Tibial artery (tissue), 4 donors: ENCODE measurements around the gene LTBP2.

Experiments used
- DNase-seq, 2 donors: peaks; one replicate each; pipeline ENCODE4 v3.0.0-alpha.2; 2019
- H3K27ac ChIP-seq, 2 donors: fragments of 200-600 bp; sonication (generic) in 1 of 2; 1 replicate in 1 of 2; 2 replicates in 1 of 2; pipeline ENCODE4 v1.5.1; 2018 to 2019; ENCODE audit warnings: mild to moderate bottlenecking in 1 of 2
- H3K27me3 ChIP-seq, 2 donors: fragments of 200-600 bp; sonication (generic) in 1 of 2; one replicate each; pipeline versions ENCODE4 v1.5.1 to v1.6.0; 2016 to 2019
- H3K36me3 ChIP-seq, 3 donors: fragments of 200-600 bp; sonication (generic) in 2 of 3; one replicate each; pipeline ENCODE4 v1.5.1; 2016 to 2019; ENCODE audit warnings: mild to moderate bottlenecking in 2 of 3
- H3K4me1 ChIP-seq, 4 donors: fragments of 200-600 bp; sonication (generic) in 2 of 4; 1 replicate in 3 of 4; 2 replicates in 1 of 4; pipeline ENCODE4 v1.5.1; 2016 to 2019
- H3K4me3 ChIP-seq, 2 donors: fragments of 200-600 bp; sonication (generic) in 1 of 2; 1 replicate in 1 of 2; 2 replicates in 1 of 2; pipeline ENCODE4 v1.5.1; 2018 to 2019; ENCODE audit warnings: mild to moderate bottlenecking in 2 of 2
- H3K9me3 ChIP-seq, 3 donors: fragments of 200-600 bp; sonication (generic) in 1 of 3; one replicate each; pipeline ENCODE4 v1.5.1; 2016 to 2019
- CTCF ChIP-seq, 2 experiments: fragments of 200-600 bp in 1 of 2; fragments of 450-650 bp in 1 of 2; IDR thresholded peaks; one replicate each; pipeline ENCODE4 v1.5.1; 2017 to 2019; ENCODE audit warnings: antibody characterized with exemption in 2 of 2, mild to moderate bottlenecking in 1 of 2, moderate library complexity in 1 of 2
- intact Hi-C: fragments of 100-400 bp; cut with DNase I; formaldehyde crosslinking; loops from one replicate; pipeline ENCODE4 v1.15.0; 2023; ENCODE audit warnings: low total_unique reads

LTBP2 gene

DNA sequence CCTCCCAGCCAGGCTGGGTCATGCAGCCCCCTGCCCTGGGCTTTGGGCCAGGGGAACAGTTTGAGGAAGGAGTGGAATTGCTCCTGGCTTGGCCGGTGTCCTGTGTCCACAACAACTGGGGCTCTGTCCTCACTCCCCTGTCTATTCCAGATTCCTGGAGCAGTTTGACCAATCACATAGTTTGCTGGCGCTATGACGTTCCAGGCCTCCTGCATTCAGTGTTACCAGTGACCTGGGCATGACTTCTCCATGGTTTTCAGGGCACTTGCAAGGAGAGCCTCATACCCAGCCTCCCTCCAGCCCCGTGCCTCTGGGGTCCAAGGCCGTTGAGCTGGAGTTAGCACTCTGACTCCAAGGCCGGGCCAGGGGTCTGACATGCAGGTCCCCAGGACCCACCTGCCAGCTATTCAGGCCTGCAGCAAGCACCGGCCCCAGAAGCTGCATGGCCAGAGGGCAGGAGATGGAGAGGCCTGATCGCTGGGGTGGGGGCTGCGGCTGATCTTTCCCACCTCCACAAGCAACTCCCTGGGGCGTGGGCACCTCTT is 84.2 kb downstream of the LTBP2 start:
- no peak for DNase-seq
- H3K27ac ChIP-seq = peak overlapping the region in 1 of 2 donors; percentile 12
- intact Hi-C loops = no loop called here
- no peaks in the 10 kb centered on the region for H3K27me3 ChIP-seq
- H3K9me3 ChIP-seq = no peaks in the 10 kb centered on the region
- peaks cover 0 to 32% (median 3%) of the 10 kb centered on the region in 4 donors for H3K4me1 ChIP-seq
- no peak for TF ChIP-seq CTCF (IDR thresholded peaks at IDR 0.05)
- no peak overlapping the region for H3K4me3 ChIP-seq
- H3K36me3 ChIP-seq = peaks cover under 1 to 84% (median 39%) of the 10 kb centered on the region in 3 donors

- peaks cover 0 to 32% (median 3%) of the 10 kb centered on the region in 4 donors for H3K4me1 ChIP-seq
- H3K27ac ChIP-seq = peak overlapping the region; percentile 9 to 10
- TF ChIP-seq CTCF (IDR thresholded peaks at IDR 0.05) = no peak
- H3K4me3 ChIP-seq = no peak overlapping the region
- peaks cover 6 to 84% (median 47%) of the 10 kb centered on the region in 3 donors for H3K36me3 ChIP-seq
- no peaks in the 10 kb centered on the region for H3K27me3 ChIP-seq
- intact Hi-C loops = no loop called here
- DNase-seq = no peak
- no peaks in the 10 kb centered on the region for H3K9me3 ChIP-seq
Observed at GRCh38 chr14:74526854-74527585, 85.0 kb downstream of the LTBP2 start.

DNA sequence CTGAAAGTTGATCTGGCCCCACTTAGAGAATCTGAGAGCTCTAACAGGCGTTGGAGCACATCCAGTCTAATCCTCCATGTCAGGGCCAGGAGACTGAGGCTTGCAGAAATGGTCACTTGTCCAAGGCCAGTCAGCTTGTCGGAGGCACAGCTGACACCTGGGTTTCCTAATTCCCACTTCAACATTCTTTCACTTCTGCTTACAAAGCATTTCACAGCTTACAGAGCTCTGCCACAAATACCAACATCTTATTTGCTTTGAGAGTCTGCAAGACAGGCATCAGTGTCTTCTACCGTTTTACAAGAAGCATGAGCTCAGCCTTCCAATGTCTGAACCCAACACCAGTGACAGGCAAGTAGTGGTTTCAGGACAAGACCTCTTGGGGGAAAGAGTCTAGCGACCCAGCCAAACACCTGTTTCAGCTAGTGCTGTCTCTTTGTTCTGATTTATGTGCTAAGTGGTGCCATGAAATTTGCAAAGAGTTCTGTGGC is 86.6 kb downstream of the LTBP2 start:
- H3K9me3 ChIP-seq = no peaks in the 10 kb centered on the region
- intact Hi-C loops = no loop called here
- no peak for TF ChIP-seq CTCF (IDR thresholded peaks at IDR 0.05)
- H3K27me3 ChIP-seq = no peaks in the 10 kb centered on the region
- peaks cover 0 to 32% (median 3%) of the 10 kb centered on the region in 4 donors for H3K4me1 ChIP-seq
- peak overlapping the region; percentile 36 to 43 for H3K27ac ChIP-seq
- H3K4me3 ChIP-seq = no peak overlapping the region
- H3K36me3 ChIP-seq = peaks cover 14 to 86% (median 56%) of the 10 kb centered on the region in 3 donors
- no peak for DNase-seq

- H3K27ac ChIP-seq = peak overlapping the region; percentile 36 to 43
- H3K4me3 ChIP-seq = no peak overlapping the region
- intact Hi-C loops = no loop called here
- H3K4me1 ChIP-seq = peaks cover 0 to 35% (median 3%) of the 10 kb centered on the region in 4 donors
- H3K9me3 ChIP-seq = no peaks in the 10 kb centered on the region
- H3K27me3 ChIP-seq = no peaks in the 10 kb centered on the region
- TF ChIP-seq CTCF (IDR thresholded peaks at IDR 0.05) = no peak
- DNase-seq = no peak
- H3K36me3 ChIP-seq = peaks cover 14 to 86% (median 59%) of the 10 kb centered on the region in 3 donors
Observed at GRCh38 chr14:74524812-74525135, 87.3 kb downstream of the LTBP2 start.

GRCh38 chr14:74524076-74524811 is 87.8 kb downstream of the LTBP2 start:
- Histone ChIP-seq H3K4me1 (peaks cover 0 to 35% (median 3%) of the 10 kb centered on the region in 4 donors), H3K27ac (peak overlapping the region; percentile 36 to 43), H3K27me3 (no peaks in the 10 kb centered on the region), H3K36me3 (peaks cover 14 to 83% (median 61%) of the 10 kb centered on the region in 3 donors), H3K9me3 (no peaks in the 10 kb centered on the region), H3K4me3 (no peak overlapping the region)
- TF ChIP-seq CTCF (IDR thresholded peaks at IDR 0.05) = no peak
- DNase-seq = no peak
- intact Hi-C loops = no loop called here
